HepG2 (cell line): Measurements from ENCODE around the gene DCAKD. TPM values are rescaled to one million over a fixed set of nuclear protein-coding genes. Genes with fewer than 3 reads are reported as not detected.
A peak's percentile ranks its signal among the peaks of the same experiment; 100 is the strongest.

Experiments used
- FOXK1 ChIP-seq: sonication (generic); formaldehyde crosslinking; IDR thresholded peaks from 2 replicates; pipeline ENCODE4 v1.4.0; 2020; ENCODE audit warnings: low read depth, missing genetic modification reagents, borderline replicate concordance
- KDM5A ChIP-seq: fragments of 200-600 bp; sonication (generic); IDR thresholded peaks from 2 replicates; pipeline ENCODE4 v1.7.0; 2018; ENCODE audit warnings: antibody characterized with exemption, mild to moderate bottlenecking, low read length, borderline replicate concordance
- MTA1 ChIP-seq: sonication (generic); formaldehyde crosslinking; IDR thresholded peaks from 2 replicates; pipeline ENCODE4 v1.4.0; 2020; ENCODE audit warnings: missing genetic modification reagents, mild to moderate bottlenecking, borderline replicate concordance
- NRL ChIP-seq: sonication (generic); formaldehyde crosslinking; IDR thresholded peaks from 2 replicates; pipeline ENCODE4 v1.5.0; 2020; ENCODE audit warnings: missing genetic modification reagents, mild to moderate bottlenecking, moderate library complexity, borderline replicate concordance
- SP140L ChIP-seq: sonication (generic); formaldehyde crosslinking; IDR thresholded peaks from 2 replicates; pipeline ENCODE4 v1.4.0; 2020; ENCODE audit warnings: missing genetic modification reagents, borderline replicate concordance
- TOPORS ChIP-seq: sonication (generic); formaldehyde crosslinking; IDR thresholded peaks from 2 replicates; pipeline ENCODE4 v1.8.0; 2023; ENCODE audit warnings: mild to moderate bottlenecking, missing genetic modification reagents
- polyA plus RNA-seq, 8 experiments: library from polyadenylated mRNA; depleted of rRNA in 3 of 8; stranded (reverse) in 7 of 8; unstranded in 1 of 8; fragments of >200 nt; fragmentation: Illumina TruSeq in 4 of 8; extraction: Trizol in 4 of 8; gene quantifications; 2 replicates each; pipeline versions ENCODE4 v1.2.1 to v1.2.3, GENCODE V29; 2011 to 2016; ENCODE audit warnings: low read depth in 4 of 8, missing spikeins in 1 of 8, mixed read lengths in 1 of 8; ENCODE audit not compliant: insufficient read depth in 1 of 8
- total RNA-seq, 5 experiments: library from RNA; depleted of rRNA; stranded (reverse); fragments of >200 nt; fragmentation: Illumina TruSeq; extraction: Trizol; gene quantifications; 2 replicates each; pipeline ENCODE4 v1.2.3, GENCODE V29; 2016; ENCODE audit warnings: low read depth in 1 of 5
- TF ChIP-seq, protein P1 (sequence below): sonication (generic); formaldehyde crosslinking; IDR thresholded peaks from 2 replicates; pipeline ENCODE4 v1.5.1; 2020; ENCODE audit warnings: mild to moderate bottlenecking, missing genetic modification reagents, borderline replicate concordance
- TF ChIP-seq, protein P2 (sequence below): sonication (generic); formaldehyde crosslinking; IDR thresholded peaks from 2 replicates; pipeline ENCODE4 v1.5.0; 2020; ENCODE audit warnings: mild to moderate bottlenecking, missing genetic modification reagents, borderline replicate concordance
- TF ChIP-seq, protein P3 (sequence below): sonication (generic); formaldehyde crosslinking; IDR thresholded peaks from 2 replicates; pipeline ENCODE4 v1.5.0; 2020; ENCODE audit warnings: missing genetic modification reagents
- TF ChIP-seq, protein P4 (sequence below): sonication (generic); formaldehyde crosslinking; IDR thresholded peaks from 2 replicates; pipeline ENCODE4 v1.4.0; 2020; ENCODE audit warnings: missing genetic modification reagents, mild to moderate bottlenecking, borderline replicate concordance

Gene DCAKD
- total and polyA plus RNA-seq, 2 of the 13 experiments (the other 11 are each of a cell fraction or from before 2014, with no cell fraction given): 25.9 to 29.2 TPM

DNA sequence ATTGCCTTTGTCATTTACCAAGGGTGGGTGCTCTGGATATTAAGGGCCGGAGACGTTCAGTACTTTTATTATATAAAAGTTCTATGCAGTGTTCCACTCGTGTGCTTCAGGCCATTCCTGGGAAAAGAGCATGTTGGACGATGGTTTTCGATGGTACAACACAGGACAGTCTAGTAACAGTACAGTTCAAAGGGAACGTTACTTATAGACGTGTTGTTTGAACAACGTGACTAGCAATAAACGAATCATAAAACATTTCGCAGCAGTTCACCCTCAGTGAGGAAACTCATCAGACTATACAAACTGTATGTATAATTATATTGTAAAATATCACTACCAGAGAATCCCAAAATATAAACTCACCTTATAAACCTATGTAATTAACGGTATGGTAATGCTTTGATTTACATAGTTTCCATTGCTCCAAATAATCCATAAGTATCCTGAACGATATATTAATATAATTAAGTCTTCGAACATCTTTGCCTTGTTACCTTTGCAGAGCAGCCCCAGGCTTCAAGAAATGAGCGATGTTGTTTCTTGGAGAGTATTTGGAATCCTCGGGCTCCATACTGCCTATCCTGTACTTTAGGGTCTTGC is 10.3 kb upstream of the DCAKD start (continued):
- TF ChIP-seq MTA1 (no peak), FOXK1 (CRISPR knock-in tag) (no peak), TOPORS (peak; percentile 56; the same call in 1 of the 2 replicates), KDM5A (peak; percentile 81; the same call in 1 of the 2 replicates), NRL (CRISPR knock-in tag) (no peak), SP140L (CRISPR knock-in tag) (0 out of 2 replicates have a peak, but pooled peaks have one; percentile 3)
- TF ChIP-seq, protein P1, sequence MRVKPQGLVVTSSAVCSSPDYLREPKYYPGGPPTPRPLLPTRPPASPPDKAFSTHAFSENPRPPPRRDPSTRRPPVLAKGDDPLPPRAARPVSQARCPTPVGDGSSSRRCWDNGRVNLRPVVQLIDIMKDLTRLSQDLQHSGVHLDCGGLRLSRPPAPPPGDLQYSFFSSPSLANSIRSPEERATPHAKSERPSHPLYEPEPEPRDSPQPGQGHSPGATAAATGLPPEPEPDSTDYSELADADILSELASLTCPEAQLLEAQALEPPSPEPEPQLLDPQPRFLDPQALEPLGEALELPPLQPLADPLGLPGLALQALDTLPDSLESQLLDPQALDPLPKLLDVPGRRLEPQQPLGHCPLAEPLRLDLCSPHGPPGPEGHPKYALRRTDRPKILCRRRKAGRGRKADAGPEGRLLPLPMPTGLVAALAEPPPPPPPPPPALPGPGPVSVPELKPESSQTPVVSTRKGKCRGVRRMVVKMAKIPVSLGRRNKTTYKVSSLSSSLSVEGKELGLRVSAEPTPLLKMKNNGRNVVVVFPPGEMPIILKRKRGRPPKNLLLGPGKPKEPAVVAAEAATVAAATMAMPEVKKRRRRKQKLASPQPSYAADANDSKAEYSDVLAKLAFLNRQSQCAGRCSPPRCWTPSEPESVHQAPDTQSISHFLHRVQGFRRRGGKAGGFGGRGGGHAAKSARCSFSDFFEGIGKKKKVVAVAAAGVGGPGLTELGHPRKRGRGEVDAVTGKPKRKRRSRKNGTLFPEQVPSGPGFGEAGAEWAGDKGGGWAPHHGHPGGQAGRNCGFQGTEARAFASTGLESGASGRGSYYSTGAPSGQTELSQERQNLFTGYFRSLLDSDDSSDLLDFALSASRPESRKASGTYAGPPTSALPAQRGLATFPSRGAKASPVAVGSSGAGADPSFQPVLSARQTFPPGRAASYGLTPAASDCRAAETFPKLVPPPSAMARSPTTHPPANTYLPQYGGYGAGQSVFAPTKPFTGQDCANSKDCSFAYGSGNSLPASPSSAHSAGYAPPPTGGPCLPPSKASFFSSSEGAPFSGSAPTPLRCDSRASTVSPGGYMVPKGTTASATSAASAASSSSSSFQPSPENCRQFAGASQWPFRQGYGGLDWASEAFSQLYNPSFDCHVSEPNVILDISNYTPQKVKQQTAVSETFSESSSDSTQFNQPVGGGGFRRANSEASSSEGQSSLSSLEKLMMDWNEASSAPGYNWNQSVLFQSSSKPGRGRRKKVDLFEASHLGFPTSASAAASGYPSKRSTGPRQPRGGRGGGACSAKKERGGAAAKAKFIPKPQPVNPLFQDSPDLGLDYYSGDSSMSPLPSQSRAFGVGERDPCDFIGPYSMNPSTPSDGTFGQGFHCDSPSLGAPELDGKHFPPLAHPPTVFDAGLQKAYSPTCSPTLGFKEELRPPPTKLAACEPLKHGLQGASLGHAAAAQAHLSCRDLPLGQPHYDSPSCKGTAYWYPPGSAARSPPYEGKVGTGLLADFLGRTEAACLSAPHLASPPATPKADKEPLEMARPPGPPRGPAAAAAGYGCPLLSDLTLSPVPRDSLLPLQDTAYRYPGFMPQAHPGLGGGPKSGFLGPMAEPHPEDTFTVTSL: no peak
- TF ChIP-seq, protein P2, sequence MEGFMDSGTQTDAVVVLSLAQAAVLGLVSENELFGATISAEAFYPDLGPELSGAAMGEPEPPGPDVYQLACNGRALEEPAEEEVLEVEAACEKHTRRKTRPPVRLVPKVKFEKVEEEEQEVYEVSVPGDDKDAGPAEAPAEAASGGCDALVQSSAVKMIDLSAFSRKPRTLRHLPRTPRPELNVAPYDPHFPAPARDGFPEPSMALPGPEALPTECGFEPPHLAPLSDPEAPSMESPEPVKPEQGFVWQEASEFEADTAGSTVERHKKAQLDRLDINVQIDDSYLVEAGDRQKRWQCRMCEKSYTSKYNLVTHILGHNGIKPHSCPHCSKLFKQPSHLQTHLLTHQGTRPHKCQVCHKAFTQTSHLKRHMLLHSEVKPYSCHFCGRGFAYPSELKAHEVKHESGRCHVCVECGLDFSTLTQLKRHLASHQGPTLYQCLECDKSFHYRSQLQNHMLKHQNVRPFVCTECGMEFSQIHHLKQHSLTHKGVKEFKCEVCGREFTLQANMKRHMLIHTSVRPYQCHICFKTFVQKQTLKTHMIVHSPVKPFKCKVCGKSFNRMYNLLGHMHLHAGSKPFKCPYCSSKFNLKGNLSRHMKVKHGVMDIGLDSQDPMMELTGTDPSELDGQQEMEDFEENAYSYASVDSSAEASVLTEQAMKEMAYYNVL: peak; percentile 39; the same call in 1 of the 2 replicates
- TF ChIP-seq, protein P3, sequence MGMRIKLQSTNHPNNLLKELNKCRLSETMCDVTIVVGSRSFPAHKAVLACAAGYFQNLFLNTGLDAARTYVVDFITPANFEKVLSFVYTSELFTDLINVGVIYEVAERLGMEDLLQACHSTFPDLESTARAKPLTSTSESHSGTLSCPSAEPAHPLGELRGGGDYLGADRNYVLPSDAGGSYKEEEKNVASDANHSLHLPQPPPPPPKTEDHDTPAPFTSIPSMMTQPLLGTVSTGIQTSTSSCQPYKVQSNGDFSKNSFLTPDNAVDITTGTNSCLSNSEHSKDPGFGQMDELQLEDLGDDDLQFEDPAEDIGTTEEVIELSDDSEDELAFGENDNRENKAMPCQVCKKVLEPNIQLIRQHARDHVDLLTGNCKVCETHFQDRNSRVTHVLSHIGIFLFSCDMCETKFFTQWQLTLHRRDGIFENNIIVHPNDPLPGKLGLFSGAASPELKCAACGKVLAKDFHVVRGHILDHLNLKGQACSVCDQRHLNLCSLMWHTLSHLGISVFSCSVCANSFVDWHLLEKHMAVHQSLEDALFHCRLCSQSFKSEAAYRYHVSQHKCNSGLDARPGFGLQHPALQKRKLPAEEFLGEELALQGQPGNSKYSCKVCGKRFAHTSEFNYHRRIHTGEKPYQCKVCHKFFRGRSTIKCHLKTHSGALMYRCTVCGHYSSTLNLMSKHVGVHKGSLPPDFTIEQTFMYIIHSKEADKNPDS: no peak
- TF ChIP-seq, protein P4, sequence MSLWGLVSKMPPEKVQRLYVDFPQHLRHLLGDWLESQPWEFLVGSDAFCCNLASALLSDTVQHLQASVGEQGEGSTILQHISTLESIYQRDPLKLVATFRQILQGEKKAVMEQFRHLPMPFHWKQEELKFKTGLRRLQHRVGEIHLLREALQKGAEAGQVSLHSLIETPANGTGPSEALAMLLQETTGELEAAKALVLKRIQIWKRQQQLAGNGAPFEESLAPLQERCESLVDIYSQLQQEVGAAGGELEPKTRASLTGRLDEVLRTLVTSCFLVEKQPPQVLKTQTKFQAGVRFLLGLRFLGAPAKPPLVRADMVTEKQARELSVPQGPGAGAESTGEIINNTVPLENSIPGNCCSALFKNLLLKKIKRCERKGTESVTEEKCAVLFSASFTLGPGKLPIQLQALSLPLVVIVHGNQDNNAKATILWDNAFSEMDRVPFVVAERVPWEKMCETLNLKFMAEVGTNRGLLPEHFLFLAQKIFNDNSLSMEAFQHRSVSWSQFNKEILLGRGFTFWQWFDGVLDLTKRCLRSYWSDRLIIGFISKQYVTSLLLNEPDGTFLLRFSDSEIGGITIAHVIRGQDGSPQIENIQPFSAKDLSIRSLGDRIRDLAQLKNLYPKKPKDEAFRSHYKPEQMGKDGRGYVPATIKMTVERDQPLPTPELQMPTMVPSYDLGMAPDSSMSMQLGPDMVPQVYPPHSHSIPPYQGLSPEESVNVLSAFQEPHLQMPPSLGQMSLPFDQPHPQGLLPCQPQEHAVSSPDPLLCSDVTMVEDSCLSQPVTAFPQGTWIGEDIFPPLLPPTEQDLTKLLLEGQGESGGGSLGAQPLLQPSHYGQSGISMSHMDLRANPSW (CRISPR knock-in tag): 0 out of 2 replicates have a peak, but pooled peaks have one; percentile 28
